H9 (cell line): ENCODE results near the gene GPX5. TPM values are rescaled to one million over a fixed set of nuclear protein-coding genes. Genes with fewer than 3 reads are reported as not detected.

Source experiments
- DNase-seq: peaks from one replicate; pipeline ENCODE4 v3.0.0-alpha.2; 2017
- H2AFZ ChIP-seq: one replicate; pipeline ENCODE4 v1.6.1; 2013; ENCODE audit warnings: mild to moderate bottlenecking, low read length, control low read depth, moderate library complexity
- H2AK5ac ChIP-seq: 2 replicates; pipeline ENCODE4 v1.6.1; 2013; ENCODE audit warnings: low read length, control low read depth, mixed read lengths; ENCODE audit not compliant: insufficient read length
- H2BK120ac ChIP-seq: one replicate; pipeline ENCODE4 v1.6.1; 2013; ENCODE audit warnings: low read depth, mild to moderate bottlenecking, low read length, control low read depth, inconsistent platforms; ENCODE audit not compliant: poor library complexity, severe bottlenecking
- H2BK12ac ChIP-seq: 2 replicates; pipeline ENCODE4 v1.6.1; 2013; ENCODE audit warnings: low read length, control low read depth, mixed read lengths, low read depth; ENCODE audit not compliant: insufficient read length
- H2BK15ac ChIP-seq: 2 replicates; pipeline ENCODE4 v1.6.1; 2013; ENCODE audit warnings: low read depth, low read length, control low read depth
- H2BK20ac ChIP-seq: one replicate; pipeline ENCODE4 v1.6.1; 2013; ENCODE audit warnings: low read depth, mild to moderate bottlenecking, low read length, control low read depth, inconsistent platforms; ENCODE audit not compliant: poor library complexity, severe bottlenecking
- H2BK5ac ChIP-seq: 2 replicates; pipeline ENCODE4 v1.6.1; 2013; ENCODE audit warnings: low read length, control low read depth, mixed read lengths; ENCODE audit not compliant: insufficient read length
- H3K14ac ChIP-seq: 2 replicates; pipeline ENCODE4 v1.6.1; 2013; ENCODE audit warnings: low read length, control low read depth; ENCODE audit not compliant: insufficient read depth
- H3K18ac ChIP-seq: 2 replicates; pipeline ENCODE4 v1.6.1; 2013; ENCODE audit warnings: low read depth, mild to moderate bottlenecking, mixed read lengths, low read length, control low read depth; ENCODE audit not compliant: insufficient read length
- H3K23ac ChIP-seq: 2 replicates; pipeline ENCODE4 v1.6.1; 2013; ENCODE audit warnings: low read length, control low read depth, mixed read lengths, low read depth; ENCODE audit not compliant: insufficient read length
- H3K23me2 ChIP-seq: 2 replicates; pipeline ENCODE4 v1.6.1; 2013; ENCODE audit warnings: low read depth, mild to moderate bottlenecking, mixed read lengths, low read length, control low read depth; ENCODE audit not compliant: insufficient read length, poor library complexity, severe bottlenecking
- H3K27ac ChIP-seq: 2 replicates; pipeline ENCODE4 v1.5.1; 2013; ENCODE audit warnings: low read length, control low read depth, mixed read lengths, low read depth; ENCODE audit not compliant: insufficient read length
- H3K27me3 ChIP-seq: 2 replicates; pipeline ENCODE4 v1.6.1; 2013; ENCODE audit warnings: low read length, control low read depth, inconsistent platforms; ENCODE audit not compliant: insufficient read depth
- H3K4ac ChIP-seq: 2 replicates; pipeline ENCODE4 v1.6.1; 2013; ENCODE audit warnings: low read depth, mild to moderate bottlenecking, control low read depth, inconsistent platforms, low read length, moderate library complexity
- H3K4me1 ChIP-seq: 2 replicates; pipeline ENCODE4 v1.6.1; 2013; ENCODE audit warnings: low read length, control low read depth, inconsistent platforms; ENCODE audit not compliant: insufficient read depth
- H3K4me2 ChIP-seq: 2 replicates; pipeline ENCODE4 v1.6.1; 2013; ENCODE audit warnings: low read length, control low read depth, mixed read lengths; ENCODE audit not compliant: insufficient read length, insufficient read depth
- H3K56ac ChIP-seq: 2 replicates; pipeline ENCODE4 v1.6.1; 2013; ENCODE audit warnings: low read depth, mild to moderate bottlenecking, mixed read lengths, low read length, control low read depth; ENCODE audit not compliant: insufficient read length
- H3K79me1 ChIP-seq: 2 replicates; pipeline ENCODE4 v1.6.1; 2013; ENCODE audit warnings: low read depth, mild to moderate bottlenecking, moderate library complexity, low read length, control low read depth, inconsistent platforms; ENCODE audit not compliant: insufficient read depth, poor library complexity, severe bottlenecking
- H3K79me2 ChIP-seq: 2 replicates; pipeline ENCODE4 v1.6.1; 2013; ENCODE audit warnings: low read length, control low read depth, inconsistent platforms; ENCODE audit not compliant: insufficient read depth
- H3K9ac ChIP-seq: 2 replicates; pipeline ENCODE4 v1.6.1; 2013; ENCODE audit warnings: low read length, control low read depth, mixed read lengths; ENCODE audit not compliant: insufficient read length; ENCODE audit errors: extremely low read depth
- H3K9me3 ChIP-seq: one replicate; pipeline ENCODE4 v1.6.1; 2013; ENCODE audit warnings: low read depth, low read length, inconsistent platforms; ENCODE audit not compliant: control insufficient read depth
- H3T11ph ChIP-seq: one replicate; pipeline ENCODE4 v1.6.1; 2013; ENCODE audit warnings: mild to moderate bottlenecking, low read length, control low read depth, inconsistent platforms
- H4K20me1 ChIP-seq: one replicate; pipeline ENCODE4 v1.6.1; 2013; ENCODE audit not compliant: control insufficient read depth, insufficient read length, insufficient read depth
- H4K5ac ChIP-seq: 2 replicates; pipeline ENCODE4 v1.6.1; 2013; ENCODE audit warnings: low read depth, mild to moderate bottlenecking, mixed read lengths, low read length, control low read depth; ENCODE audit not compliant: insufficient read length
- H4K8ac ChIP-seq: replicated peaks from 2 replicates; pipeline ENCODE4 v1.6.1; 2013; ENCODE audit warnings: low read length, control low read depth, mixed read lengths, low read depth; ENCODE audit not compliant: insufficient read length
- H4K91ac ChIP-seq: 2 replicates; pipeline ENCODE4 v1.6.1; 2013; ENCODE audit warnings: low read depth, mild to moderate bottlenecking, moderate library complexity, mixed read lengths, low read length, control low read depth; ENCODE audit not compliant: insufficient read length
- H3K27ac Mint-ChIP-seq, 3 experiments: 2 replicates in 2 of 3; 3 replicates in 1 of 3; pipeline ENCODE4 v1.8.0; 2020 to 2021; ENCODE audit warnings: mixed read lengths in 3 of 3, mild to moderate bottlenecking in 1 of 3, moderate library complexity in 1 of 3
- H3K27me3 Mint-ChIP-seq: 2 replicates; pipeline ENCODE4 v1.8.0; 2021; ENCODE audit warnings: low read depth, mild to moderate bottlenecking, moderate library complexity, mixed read lengths
- H3K36me3 Mint-ChIP-seq, 3 experiments: 2 replicates in 2 of 3; 3 replicates in 1 of 3; pipeline ENCODE4 v1.8.0; 2020 to 2021; ENCODE audit warnings: low read depth in 3 of 3, mixed read lengths in 3 of 3; ENCODE audit not compliant: insufficient read depth in 1 of 3
- H3K4me1 Mint-ChIP-seq, 2 experiments: 2 replicates each; pipeline ENCODE4 v1.8.0; 2020; ENCODE audit warnings: mixed read lengths in 2 of 2
- H3K4me3 Mint-ChIP-seq, 2 experiments: 2 replicates in 1 of 2; 3 replicates in 1 of 2; pipeline ENCODE4 v1.8.0; 2020 to 2021; ENCODE audit warnings: mild to moderate bottlenecking in 2 of 2, mixed read lengths in 2 of 2, moderate library complexity in 1 of 2
- H3K9me3 Mint-ChIP-seq, 2 experiments: 2 replicates in 1 of 2; 3 replicates in 1 of 2; pipeline ENCODE4 v1.8.0; 2020; ENCODE audit warnings: mild to moderate bottlenecking in 2 of 2, mixed read lengths in 2 of 2, moderate library complexity in 1 of 2
- total RNA-seq: library from RNA; stranded (reverse); gene quantifications from 2 replicates; pipeline ENCODE4 v1.2.1, GENCODE V29; 2021
- TF ChIP-seq, protein P1 (sequence below): fragments of 200-600 bp; sonication (generic); conservative IDR thresholded peaks from 3 replicates; pipeline ENCODE4 v1.8.0; 2021; ENCODE audit warnings: antibody characterized with exemption, mild to moderate bottlenecking

Gene GPX5
- total RNA-seq, 1 experiment from 2014 or later = not detected

DNA sequence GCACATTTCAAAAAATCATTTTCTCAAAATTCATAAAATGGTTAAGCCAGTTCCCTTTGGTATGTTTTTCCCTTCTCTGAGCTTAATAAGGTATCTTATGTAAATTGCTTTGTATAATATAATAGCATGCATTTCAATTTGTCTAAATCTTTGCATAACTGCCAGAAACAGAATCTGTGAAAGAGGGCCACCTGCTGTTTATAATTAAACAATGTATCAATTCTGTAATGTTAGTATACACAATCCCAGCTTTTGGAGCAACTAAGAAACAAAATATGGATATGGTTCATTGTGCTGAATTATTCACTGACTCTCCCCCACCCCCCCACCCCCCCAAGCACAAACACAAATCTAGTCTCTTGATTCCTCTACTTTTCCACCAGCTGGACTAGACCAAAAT, 54.8 kb downstream of the GPX5 start:
- Histone ChIP-seq H2AK5ac (no peak overlapping the region), H3K4me1 (no peaks in the 10 kb centered on the region), H3K27me3 (no peaks in the 10 kb centered on the region), H3K79me2 (no peaks in the 10 kb centered on the region), H3K4ac (no peak overlapping the region), H4K5ac (no peak overlapping the region), H3K18ac (no peak overlapping the region), H3K9ac (no peak overlapping the region), H3K14ac (no peak overlapping the region), H2BK15ac (no peak overlapping the region), H3K56ac (no peak overlapping the region), H3K4me2 (no peak overlapping the region), H3T11ph (no peak overlapping the region), H2BK12ac (no peak overlapping the region), H4K20me1 (no peaks in the 10 kb centered on the region), H2BK120ac (no peak overlapping the region), H3K79me1 (no peaks in the 10 kb centered on the region), H3K27ac (no peak overlapping the region), H2BK5ac (no peak overlapping the region), H4K91ac (no peak overlapping the region), H2BK20ac (no peak overlapping the region), H2AFZ (no peak overlapping the region), H3K23me2 (no peaks in the 10 kb centered on the region), H3K23ac (no peak overlapping the region), H4K8ac (no peak overlapping the region), H3K9me3 (no peaks in the 10 kb centered on the region)
- H3K27me3 Mint-ChIP-seq = no peaks in the 10 kb centered on the region
- no peak for DNase-seq
- peaks cover 5 to 7% of the 10 kb centered on the region in 2 experiments; a peak in 3 of 4 replicates for H3K4me1 Mint-ChIP-seq
- H3K27ac Mint-ChIP-seq = no peak overlapping the region
- no peaks in the 10 kb centered on the region for H3K9me3 Mint-ChIP-seq
- no peak overlapping the region for H3K4me3 Mint-ChIP-seq
- TF ChIP-seq, protein P1, sequence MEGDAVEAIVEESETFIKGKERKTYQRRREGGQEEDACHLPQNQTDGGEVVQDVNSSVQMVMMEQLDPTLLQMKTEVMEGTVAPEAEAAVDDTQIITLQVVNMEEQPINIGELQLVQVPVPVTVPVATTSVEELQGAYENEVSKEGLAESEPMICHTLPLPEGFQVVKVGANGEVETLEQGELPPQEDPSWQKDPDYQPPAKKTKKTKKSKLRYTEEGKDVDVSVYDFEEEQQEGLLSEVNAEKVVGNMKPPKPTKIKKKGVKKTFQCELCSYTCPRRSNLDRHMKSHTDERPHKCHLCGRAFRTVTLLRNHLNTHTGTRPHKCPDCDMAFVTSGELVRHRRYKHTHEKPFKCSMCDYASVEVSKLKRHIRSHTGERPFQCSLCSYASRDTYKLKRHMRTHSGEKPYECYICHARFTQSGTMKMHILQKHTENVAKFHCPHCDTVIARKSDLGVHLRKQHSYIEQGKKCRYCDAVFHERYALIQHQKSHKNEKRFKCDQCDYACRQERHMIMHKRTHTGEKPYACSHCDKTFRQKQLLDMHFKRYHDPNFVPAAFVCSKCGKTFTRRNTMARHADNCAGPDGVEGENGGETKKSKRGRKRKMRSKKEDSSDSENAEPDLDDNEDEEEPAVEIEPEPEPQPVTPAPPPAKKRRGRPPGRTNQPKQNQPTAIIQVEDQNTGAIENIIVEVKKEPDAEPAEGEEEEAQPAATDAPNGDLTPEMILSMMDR = no peak
- no peaks in the 10 kb centered on the region; a peak in 1 of 7 replicates for H3K36me3 Mint-ChIP-seq
